GM12878 (cell line): Measurements from ENCODE around the gene PDXDC1.
"Not testable (repeated sequence)": the region's sequence is repeated elsewhere in the genome, so short reads cannot be mapped to it uniquely, and the experiment has no call there.

ENCODE experiments used
- BRCA1 ChIP-seq: IDR thresholded peaks from 2 replicates; pipeline ENCODE4 v1.6.1; 2011; ENCODE audit warnings: low read depth, low read length, improper control_type of control experiment
- CTCF ChIP-seq, 3 experiments: IDR thresholded peaks in 2 of 3; conservative IDR thresholded peaks in 1 of 3; 2 replicates each; pipeline ENCODE4 v1.5.1; 2011; ENCODE audit warnings: low read depth in 3 of 3, low read length in 3 of 3, mild to moderate bottlenecking in 3 of 3, control low read depth in 2 of 3, moderate library complexity in 2 of 3, inconsistent platforms in 1 of 3, mixed read lengths in 1 of 3; ENCODE audit not compliant: control insufficient read depth in 2 of 3, insufficient read depth in 1 of 3; ENCODE audit errors: extremely low read depth in 1 of 3
- DPF2 ChIP-seq: fragments of 450-650 bp; IDR thresholded peaks from 2 replicates; pipeline ENCODE4 v1.6.1; 2017; ENCODE audit warnings: mild to moderate bottlenecking
- EP300 ChIP-seq, 2 experiments: fragments of 150-350 bp in 1 of 2; IDR thresholded peaks; 2 replicates each; pipeline ENCODE4 v1.6.1; 2011 to 2012; ENCODE audit warnings: low read depth in 2 of 2, low read length in 2 of 2, borderline replicate concordance in 1 of 2, improper control_type of control experiment in 1 of 2, inconsistent platforms in 1 of 2; ENCODE audit not compliant: control insufficient read depth in 1 of 2
- JUNB ChIP-seq: IDR thresholded peaks from 2 replicates; pipeline ENCODE4 v1.6.1; 2016; ENCODE audit warnings: antibody characterized with exemption, mild to moderate bottlenecking
- POLR2AphosphoS5 ChIP-seq: IDR thresholded peaks from 2 replicates; pipeline ENCODE4 v1.6.1; 2011; ENCODE audit warnings: mild to moderate bottlenecking, low read length, inconsistent platforms
- RAD21 ChIP-seq: IDR thresholded peaks from 2 replicates; pipeline ENCODE4 v1.6.1; 2011; ENCODE audit warnings: mild to moderate bottlenecking, low read depth, low read length, moderate library complexity; ENCODE audit not compliant: insufficient read depth
- YY1 ChIP-seq: IDR thresholded peaks from 2 replicates; pipeline ENCODE4 v1.6.1; 2011; ENCODE audit warnings: low read depth, mild to moderate bottlenecking, low read length
- ZNF217 ChIP-seq: fragments of 450-650 bp; IDR thresholded peaks from 2 replicates; pipeline ENCODE4 v1.6.1; 2017; ENCODE audit warnings: antibody characterized with exemption, mild to moderate bottlenecking
- ZNF274 ChIP-seq: IDR thresholded peaks from one replicate; pipeline ENCODE4 v1.8.0; 2011; ENCODE audit not compliant: insufficient read length, insufficient read depth
- TF ChIP-seq, protein P1 (sequence below): fragments of 450-650 bp; IDR thresholded peaks from 2 replicates; pipeline ENCODE4 v1.6.1; 2017; ENCODE audit warnings: antibody characterized with exemption, mild to moderate bottlenecking, moderate library complexity
- TF ChIP-seq, protein P2 (sequence below): IDR thresholded peaks from 2 replicates; pipeline ENCODE4 v1.6.1; 2012; ENCODE audit warnings: low read length, inconsistent platforms

GRCh38 chr16:14988661-14989191 is 13.9 kb downstream of the PDXDC1 start:
- not testable (repeated sequence) for TF ChIP-seq CTCF (IDR thresholded peaks at IDR 0.05 in 2 of 3, conservative IDR thresholded peaks at IDR 0.05 in 1 of 3; ENCODE audit: control insufficient read depth in 2 of 3, extremely low read depth in 1 of 3, insufficient read depth in 1 of 3, low read depth in 3 of 3, low read length in 3 of 3); DPF2; EP300 (IDR thresholded peaks at IDR 0.05; ENCODE audit: borderline replicate concordance in 1 of 2, control insufficient read depth in 1 of 2, low read depth in 2 of 2, low read length in 2 of 2); YY1; BRCA1; JUNB; ZNF274; ZNF217; RAD21; POLR2AphosphoS5
- TF ChIP-seq, protein P1, sequence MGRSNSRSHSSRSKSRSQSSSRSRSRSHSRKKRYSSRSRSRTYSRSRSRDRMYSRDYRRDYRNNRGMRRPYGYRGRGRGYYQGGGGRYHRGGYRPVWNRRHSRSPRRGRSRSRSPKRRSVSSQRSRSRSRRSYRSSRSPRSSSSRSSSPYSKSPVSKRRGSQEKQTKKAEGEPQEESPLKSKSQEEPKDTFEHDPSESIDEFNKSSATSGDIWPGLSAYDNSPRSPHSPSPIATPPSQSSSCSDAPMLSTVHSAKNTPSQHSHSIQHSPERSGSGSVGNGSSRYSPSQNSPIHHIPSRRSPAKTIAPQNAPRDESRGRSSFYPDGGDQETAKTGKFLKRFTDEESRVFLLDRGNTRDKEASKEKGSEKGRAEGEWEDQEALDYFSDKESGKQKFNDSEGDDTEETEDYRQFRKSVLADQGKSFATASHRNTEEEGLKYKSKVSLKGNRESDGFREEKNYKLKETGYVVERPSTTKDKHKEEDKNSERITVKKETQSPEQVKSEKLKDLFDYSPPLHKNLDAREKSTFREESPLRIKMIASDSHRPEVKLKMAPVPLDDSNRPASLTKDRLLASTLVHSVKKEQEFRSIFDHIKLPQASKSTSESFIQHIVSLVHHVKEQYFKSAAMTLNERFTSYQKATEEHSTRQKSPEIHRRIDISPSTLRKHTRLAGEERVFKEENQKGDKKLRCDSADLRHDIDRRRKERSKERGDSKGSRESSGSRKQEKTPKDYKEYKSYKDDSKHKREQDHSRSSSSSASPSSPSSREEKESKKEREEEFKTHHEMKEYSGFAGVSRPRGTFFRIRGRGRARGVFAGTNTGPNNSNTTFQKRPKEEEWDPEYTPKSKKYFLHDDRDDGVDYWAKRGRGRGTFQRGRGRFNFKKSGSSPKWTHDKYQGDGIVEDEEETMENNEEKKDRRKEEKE = not testable (repeated sequence)
- TF ChIP-seq, protein P2, sequence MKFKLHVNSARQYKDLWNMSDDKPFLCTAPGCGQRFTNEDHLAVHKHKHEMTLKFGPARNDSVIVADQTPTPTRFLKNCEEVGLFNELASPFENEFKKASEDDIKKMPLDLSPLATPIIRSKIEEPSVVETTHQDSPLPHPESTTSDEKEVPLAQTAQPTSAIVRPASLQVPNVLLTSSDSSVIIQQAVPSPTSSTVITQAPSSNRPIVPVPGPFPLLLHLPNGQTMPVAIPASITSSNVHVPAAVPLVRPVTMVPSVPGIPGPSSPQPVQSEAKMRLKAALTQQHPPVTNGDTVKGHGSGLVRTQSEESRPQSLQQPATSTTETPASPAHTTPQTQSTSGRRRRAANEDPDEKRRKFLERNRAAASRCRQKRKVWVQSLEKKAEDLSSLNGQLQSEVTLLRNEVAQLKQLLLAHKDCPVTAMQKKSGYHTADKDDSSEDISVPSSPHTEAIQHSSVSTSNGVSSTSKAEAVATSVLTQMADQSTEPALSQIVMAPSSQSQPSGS = not testable (repeated sequence)
